Astrocyte of the hippocampus (primary cell): Measurements from ENCODE around the gene ZC3H18.

Experiments
- DNase-seq: peaks from one replicate; pipeline ENCODE4 v3.0.0; 2011; ENCODE audit warnings: low read depth, low spot score

The ZC3H18 gene

DNA sequence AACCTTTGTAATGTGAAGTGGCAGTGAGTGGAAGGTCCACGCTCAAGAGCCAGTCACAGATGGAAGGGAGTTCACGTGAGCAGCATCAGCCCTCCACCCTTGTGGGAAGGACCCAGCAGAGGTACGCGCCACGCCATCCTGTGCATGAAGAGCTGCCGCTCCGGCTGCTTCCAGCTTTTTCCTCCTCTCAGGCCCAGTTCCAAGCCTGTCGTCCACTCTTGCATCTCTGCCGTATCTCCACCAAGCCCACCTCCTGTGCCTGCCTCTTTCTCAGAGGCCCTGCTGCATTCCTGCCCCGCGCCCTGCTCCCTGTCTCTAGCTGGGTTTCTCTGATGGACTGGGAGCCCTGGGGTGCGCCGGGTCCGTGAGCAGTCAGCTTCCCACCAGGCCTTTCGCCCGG, 10.2 kb downstream of the ZC3H18 start:
- no peak for DNase-seq

DNA sequence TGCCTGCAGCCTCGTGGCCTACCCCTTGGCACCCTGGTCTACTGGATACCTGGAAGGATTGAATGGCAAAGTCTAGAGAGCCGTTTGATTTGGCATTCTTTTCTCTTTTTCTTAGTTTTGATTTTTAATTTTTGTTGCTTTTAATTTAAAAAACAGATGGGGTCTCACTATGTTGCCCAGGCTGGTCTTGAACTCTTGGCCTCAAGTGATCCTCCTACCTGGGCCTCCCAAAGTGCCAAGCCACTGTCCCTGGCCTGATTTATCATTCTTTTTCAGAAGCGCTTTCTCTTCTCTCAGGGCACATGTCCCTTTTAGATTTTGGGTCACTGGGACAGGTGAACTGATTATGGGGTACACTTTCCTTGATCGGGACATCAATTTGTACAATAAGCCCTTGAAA, 10.8 kb downstream of the ZC3H18 start:
- DNase-seq, result no peak

DNA sequence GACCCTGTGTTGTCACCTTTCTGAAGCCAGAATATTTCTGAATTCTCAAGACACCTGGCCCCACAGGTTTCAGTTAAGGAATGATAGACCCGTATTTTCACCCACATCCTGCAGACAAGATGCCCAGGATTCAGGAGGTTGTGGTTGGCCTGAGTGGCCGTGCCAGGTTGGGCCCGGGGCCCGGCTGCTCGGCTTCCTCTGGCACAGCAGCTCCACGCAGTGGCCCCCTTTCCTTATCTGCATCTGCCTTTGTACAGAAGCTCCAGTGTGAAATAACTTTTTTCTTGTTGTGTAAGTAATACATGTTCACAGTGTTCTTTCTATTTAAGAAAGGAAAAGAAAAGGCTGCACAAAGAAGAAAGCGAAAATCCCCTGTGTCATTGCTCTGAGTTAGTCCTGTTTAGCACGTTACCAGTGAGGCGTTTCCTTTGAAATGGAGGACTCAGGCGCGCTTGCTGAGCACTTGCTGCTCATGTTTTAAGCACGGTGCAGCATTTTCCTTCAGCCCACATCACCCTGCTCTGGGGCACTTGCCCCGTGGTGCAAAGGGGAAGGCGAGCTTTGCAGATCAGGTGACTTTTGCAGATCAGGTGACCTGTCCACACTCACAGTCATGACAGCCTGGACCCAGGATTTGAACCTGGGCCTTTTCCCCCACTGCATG, 12.8 kb downstream of the ZC3H18 start:
- no peak for DNase-seq

DNA sequence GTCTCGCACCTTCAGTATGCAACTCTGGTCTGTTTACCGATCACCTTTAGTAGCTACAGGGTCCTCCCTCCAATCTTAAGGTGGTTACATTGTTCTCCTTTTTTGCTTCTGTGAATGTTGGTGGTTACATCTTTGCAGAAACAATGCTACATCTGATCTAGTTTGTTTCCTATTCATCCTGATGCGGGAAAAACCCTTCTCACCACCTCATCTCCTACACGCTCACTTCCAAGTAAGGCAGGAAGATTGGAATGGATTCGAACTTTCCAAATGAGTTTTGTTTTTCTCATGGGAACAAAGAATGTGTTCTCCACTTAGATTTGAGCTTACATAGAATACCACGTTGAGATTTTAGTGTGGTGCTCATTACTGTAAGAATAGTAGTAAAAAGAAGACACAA, 14.5 kb downstream of the ZC3H18 start:
- no peak for DNase-seq

DNA sequence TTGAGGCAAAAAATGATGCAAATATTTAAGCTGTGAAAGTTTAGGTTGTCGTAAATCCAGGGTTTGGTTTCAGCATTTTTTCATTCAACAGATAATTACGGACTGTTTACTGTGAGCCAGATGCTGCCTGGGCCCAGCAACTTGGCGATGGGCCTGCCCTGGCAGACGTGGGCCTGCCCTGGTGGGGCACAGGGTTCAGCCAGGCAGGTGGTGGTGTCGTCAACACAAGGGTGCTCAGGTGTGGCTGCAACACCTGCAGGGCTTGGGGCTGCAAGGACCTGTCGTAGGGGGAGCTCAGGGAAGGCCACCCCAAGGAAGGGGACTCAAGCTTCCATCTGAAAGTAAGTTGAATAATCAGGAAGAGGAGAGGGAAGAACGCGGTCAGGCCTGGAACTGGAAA, 15.1 kb downstream of the ZC3H18 start:
- DNase-seq, result no peak

GRCh38 chr16:88585927-88586581, 15.9 kb downstream of the ZC3H18 start:
- no peak for DNase-seq

- DNase-seq, result no peak
These were observed 17.9 kb downstream of the ZC3H18 start for GRCh38 chr16:88588148-88588547.

DNA sequence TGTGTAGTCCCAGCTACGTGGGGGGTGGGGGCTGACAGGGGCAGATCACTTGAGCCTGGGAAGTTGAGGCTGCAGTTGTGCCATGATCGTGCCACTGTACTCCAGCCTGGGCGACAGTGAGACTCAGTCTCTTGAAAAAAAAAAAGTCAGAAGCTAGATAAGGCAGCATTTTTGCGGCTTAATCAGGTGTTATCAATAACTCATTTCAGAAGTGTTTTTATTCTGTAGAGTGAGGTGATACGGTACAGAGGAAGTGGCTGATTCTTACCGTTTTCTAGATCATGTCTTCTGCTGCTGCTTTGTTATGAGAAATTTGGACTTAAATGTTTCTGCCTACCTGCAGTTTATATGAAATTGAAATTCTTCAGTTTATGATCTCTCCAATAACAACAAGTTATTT, 18.6 kb downstream of the ZC3H18 start:
- DNase-seq, result no peak

DNA sequence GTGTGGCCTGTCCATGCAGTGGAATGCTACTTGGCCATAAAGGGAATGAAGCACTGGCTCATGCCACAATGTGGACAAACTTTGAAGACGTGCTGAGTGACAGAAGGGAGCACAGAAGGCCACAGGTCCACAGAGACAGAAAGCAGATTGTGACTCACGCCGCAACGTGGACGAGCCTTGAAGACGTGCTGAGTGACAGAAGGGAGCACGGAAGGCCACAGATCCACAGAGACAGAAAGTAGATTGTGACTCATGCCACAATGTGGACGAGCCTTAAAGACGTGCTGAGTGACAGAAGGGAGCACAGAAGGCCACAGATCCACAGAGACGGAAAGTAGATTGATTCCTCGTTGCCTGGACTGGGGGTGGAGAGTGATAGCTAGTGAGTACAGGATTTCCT, 19.2 kb downstream of the ZC3H18 start:
- no peak for DNase-seq

DNA sequence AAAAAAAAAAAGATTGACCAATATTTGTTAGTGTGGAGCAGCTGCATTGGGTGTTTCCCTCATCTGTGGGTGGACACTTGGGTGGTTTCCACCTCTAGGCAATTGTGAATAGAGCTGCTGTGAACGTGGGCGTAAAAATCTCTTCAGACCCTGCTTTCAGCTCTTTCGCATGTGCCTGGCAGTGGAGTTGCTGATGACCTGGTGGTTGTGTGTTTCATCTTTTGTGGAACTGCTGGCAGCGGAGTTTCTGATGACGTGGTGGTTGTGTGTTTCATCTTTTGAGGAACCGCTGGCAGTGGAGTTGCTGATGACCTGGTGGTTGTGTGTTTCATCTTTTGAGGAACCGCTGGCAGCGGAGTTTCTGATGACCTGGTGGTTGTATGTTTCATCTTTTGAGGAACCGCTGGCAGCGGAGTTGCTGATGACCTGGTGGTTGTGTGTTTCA, 21.4 kb downstream of the ZC3H18 start:
- no peak for DNase-seq

DNA sequence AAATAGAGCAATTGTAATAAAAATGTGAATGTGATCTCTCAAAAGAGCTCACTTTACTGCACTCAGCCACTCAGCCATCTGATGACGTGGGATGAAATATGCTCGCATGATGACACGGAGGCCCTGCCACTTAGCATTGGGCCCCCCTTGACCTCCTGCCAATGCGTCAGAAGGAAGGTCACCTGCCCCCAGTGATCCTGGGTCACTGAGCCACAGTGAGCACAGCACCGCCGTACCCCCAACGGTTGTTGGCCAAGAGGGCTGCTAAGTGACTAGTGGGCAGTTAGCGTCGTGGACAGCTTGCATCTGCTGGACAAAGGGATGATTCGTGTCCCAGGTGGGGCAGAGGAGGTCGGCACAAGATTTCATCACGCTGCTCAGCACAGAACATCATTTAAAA, 22.9 kb downstream of the ZC3H18 start:
- DNase-seq, result no peak

DNA sequence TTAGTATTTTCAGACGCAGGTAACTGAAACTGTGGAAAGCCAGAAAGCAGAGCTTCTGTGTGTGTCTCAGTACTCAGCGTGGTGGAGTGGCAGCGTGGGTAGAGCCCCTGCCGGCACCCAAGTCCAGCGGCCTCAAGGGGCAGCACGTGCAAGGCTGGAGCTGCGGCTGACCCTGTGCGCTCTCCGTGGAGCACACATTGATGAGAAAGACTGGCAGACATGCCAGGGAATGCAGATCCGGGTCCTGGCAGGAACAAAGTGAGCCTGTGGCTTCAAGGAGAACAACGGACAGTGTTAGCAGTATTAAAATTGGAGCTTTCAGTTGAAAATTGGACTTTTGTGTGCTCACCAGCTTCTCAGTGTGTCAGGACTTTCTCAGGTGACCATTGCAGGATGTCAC, 23.3 kb downstream of the ZC3H18 start:
- DNase-seq, result no peak

GRCh38 chr16:88593910-88594309, 23.7 kb downstream of the ZC3H18 start:
- no peak for DNase-seq

GRCh38 chr16:88595101-88595500, 24.9 kb downstream of the ZC3H18 start:
- DNase-seq, result no peak

GRCh38 chr16:88595921-88596320, 25.7 kb downstream of the ZC3H18 start:
- no peak for DNase-seq

DNA sequence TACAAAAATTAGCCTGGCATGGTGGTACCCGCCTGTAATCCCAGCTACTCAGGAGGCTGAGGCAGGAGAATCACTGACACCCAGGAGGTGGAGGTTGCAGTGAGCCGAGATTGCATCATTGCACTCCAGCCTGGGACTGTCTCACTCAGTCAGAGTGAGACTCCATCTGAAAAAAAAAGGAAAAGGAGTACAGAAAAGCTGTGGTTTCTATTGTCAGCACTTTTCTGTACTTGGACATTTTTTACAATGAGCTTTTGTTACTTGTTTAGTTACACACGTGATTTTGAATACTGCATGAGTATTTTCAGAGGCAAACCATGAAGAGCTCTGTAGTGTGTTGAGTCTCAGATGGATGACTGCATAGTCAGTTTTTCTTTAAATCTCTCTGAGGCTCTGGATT, 26.3 kb downstream of the ZC3H18 start:
- peak; percentile 35 for DNase-seq

- DNase-seq, result no peak
These were observed 27.8 kb downstream of the ZC3H18 start for GRCh38 chr16:88597856-88598491.

GRCh38 chr16:88599092-88599733, 29.0 kb downstream of the ZC3H18 start:
- no peak for DNase-seq

DNA sequence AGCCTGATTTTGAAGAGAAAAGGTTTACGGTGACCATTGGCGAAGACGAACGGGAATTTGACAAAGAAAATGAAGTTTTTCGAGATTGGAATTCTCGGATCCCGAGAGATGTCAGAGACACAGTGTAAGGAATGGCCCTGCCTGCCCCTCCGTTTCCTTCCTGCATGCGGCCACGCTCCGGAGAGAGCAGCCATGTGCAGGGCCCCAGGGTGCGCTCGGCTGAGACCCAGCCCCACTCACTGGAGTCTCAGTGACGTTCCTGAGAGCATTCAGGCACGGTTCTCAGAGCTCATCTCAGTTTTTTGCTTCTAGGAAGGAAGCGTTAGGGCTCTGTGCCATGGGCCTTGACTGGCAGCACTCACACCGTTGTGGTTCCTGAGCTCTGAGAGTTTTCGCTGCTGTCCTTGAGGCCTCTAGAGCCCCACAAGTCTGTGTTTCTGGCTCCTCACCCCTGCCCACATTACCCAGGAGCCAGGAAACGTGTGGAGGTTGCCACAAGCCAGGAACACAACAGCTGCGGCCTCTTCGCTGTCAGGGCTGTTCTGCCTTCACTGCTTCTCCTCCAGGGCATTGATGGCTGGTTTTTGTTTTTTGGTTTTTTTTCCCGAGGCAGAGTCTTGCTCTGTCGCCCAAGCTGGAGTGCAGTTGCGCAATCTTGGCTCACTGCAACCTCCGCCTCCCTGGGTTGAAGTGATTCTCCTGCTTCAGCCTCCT, 29.8 kb downstream of the ZC3H18 start:
- DNase-seq, result no peak

DNA sequence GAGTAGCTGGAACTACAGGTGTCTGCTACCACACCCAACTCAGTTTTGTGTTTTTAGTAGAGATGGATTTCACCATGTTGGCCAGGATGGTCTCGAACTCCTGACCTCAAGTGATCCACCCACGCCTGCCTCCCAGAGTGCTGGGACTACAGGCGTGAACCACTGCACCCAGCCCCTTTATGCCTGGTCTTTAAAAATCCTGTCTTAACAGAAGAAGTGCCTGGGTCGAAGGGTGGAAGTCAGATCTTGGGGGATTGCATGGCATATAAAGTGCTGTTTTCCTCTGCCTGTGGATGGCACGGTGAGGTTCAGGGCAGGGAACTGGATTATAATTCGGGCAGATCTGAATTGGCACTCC, 30.3 kb downstream of the ZC3H18 start:
- no peak for DNase-seq

GRCh38 chr16:88601313-88602036, 31.3 kb downstream of the ZC3H18 start:
- no peak for DNase-seq
